Prostate gland (tissue), 2 donors: ENCODE data around the gene SRD5A2. TPM values are rescaled to one million over a fixed set of nuclear protein-coding genes. Genes with fewer than 3 reads are reported as not detected.

ENCODE experiments used
- DNase-seq: peaks from one replicate; pipeline ENCODE4 v3.0.0-alpha.2; 2019; ENCODE audit warnings: low spot score
- H3K27ac ChIP-seq, 2 donors: fragments of 200-600 bp; sonication (generic); 2 replicates each; pipeline ENCODE4 v1.5.1; 2017 to 2019
- H3K27me3 ChIP-seq: fragments of 200-600 bp; sonication (generic); replicated peaks from 2 replicates; pipeline ENCODE4 v1.5.1; 2019; ENCODE audit not compliant: insufficient read depth
- H3K36me3 ChIP-seq, 2 donors: fragments of 200-600 bp; sonication (generic); 1 replicate in 1 of 2; 2 replicates in 1 of 2; pipeline versions ENCODE4 v1.5.1 to v1.8.1; 2017 to 2019
- H3K4me1 ChIP-seq: fragments of 200-600 bp; sonication (generic); replicated peaks from 2 replicates; pipeline ENCODE4 v1.5.1; 2019
- H3K4me3 ChIP-seq, 2 donors: fragments of 200-600 bp; sonication (generic); 2 replicates each; pipeline ENCODE4 v1.5.1; 2017 to 2019
- H3K9me3 ChIP-seq: fragments of 200-600 bp; sonication (generic); 2 replicates; pipeline ENCODE4 v1.5.1; 2017
- POLR2A ChIP-seq: fragments of 450-650 bp; IDR thresholded peaks from one replicate; pipeline ENCODE4 v1.6.1; 2016; ENCODE audit warnings: antibody characterized with exemption, mild to moderate bottlenecking
- POLR2AphosphoS5 ChIP-seq: sonication (generic); formaldehyde crosslinking; IDR thresholded peaks from one replicate; pipeline ENCODE4 v1.6.1; 2017; ENCODE audit warnings: antibody characterized with exemption
- WGBS: methylation state at CpG from one replicate; pipeline ENCODE4 v1.1.5; 2018; 5-methylcytosine and 5-hydroxymethylcytosine counted together
- intact Hi-C: fragments of 100-400 bp; cut with DNase I; formaldehyde crosslinking; loops from one replicate; pipeline ENCODE4 v1.14.2; 2022
- total RNA-seq, 2 donors: library from RNA; depleted of rRNA; stranded (reverse); fragments of >200 nt; gene quantifications; one replicate each; pipeline ENCODE4 v1.1.0, GENCODE V29; 2016
- TF ChIP-seq, protein P1 (sequence below), 4 experiments: fragments of 200-600 bp in 2 of 4; fragments of 450-650 bp in 2 of 4; sonication (generic) in 2 of 4; IDR thresholded peaks; 1 replicate in 3 of 4; 2 replicates in 1 of 4; pipeline ENCODE4 v1.5.1; 2016 to 2019; ENCODE audit warnings: antibody characterized with exemption in 4 of 4, mild to moderate bottlenecking in 2 of 4, moderate library complexity in 2 of 4

SRD5A2 gene
- total RNA-seq, 2 donors from 2014 or later = 5.0 to 8.5 TPM

DNA sequence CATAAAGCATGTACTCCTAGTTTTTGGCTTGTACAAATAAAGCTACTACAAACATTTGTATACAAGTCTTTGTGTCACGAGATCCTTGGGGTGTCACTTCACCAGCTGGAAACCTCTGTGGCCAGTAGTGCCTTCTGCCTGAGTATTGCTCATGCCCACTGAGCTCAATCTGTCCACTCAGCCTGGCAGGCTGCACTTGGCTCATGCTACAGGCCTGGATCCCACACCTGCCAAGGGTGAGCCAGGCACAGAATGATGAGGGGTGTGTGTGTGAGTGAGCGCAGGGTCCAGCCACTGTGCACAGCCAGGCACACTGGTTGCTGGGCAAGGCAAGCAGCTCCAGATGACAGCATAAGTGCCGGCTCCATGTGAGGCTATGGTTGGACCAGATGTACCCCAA is 13.1 kb downstream of the SRD5A2 start:
- H3K27me3 ChIP-seq = no peaks in the 10 kb centered on the region
- H3K36me3 ChIP-seq = no peaks in the 10 kb centered on the region
- no peaks in the 10 kb centered on the region for H3K9me3 ChIP-seq
- 94% methylated on average over 3 of the region's 3 CpGs for WGBS
- H3K4me1 ChIP-seq = no peaks in the 10 kb centered on the region
- H3K27ac ChIP-seq = no peak overlapping the region
- no peak for DNase-seq
- intact Hi-C loops = no loop called here
- no peak for TF ChIP-seq POLR2AphosphoS5
- TF ChIP-seq, protein P1, sequence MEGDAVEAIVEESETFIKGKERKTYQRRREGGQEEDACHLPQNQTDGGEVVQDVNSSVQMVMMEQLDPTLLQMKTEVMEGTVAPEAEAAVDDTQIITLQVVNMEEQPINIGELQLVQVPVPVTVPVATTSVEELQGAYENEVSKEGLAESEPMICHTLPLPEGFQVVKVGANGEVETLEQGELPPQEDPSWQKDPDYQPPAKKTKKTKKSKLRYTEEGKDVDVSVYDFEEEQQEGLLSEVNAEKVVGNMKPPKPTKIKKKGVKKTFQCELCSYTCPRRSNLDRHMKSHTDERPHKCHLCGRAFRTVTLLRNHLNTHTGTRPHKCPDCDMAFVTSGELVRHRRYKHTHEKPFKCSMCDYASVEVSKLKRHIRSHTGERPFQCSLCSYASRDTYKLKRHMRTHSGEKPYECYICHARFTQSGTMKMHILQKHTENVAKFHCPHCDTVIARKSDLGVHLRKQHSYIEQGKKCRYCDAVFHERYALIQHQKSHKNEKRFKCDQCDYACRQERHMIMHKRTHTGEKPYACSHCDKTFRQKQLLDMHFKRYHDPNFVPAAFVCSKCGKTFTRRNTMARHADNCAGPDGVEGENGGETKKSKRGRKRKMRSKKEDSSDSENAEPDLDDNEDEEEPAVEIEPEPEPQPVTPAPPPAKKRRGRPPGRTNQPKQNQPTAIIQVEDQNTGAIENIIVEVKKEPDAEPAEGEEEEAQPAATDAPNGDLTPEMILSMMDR (IDR thresholded peaks at IDR 0.05) = no peak
- TF ChIP-seq POLR2A = no peak
- no peak overlapping the region for H3K4me3 ChIP-seq

- no peak for DNase-seq
- Histone ChIP-seq H3K27me3 (no peaks in the 10 kb centered on the region), H3K4me1 (no peaks in the 10 kb centered on the region), H3K36me3 (no peaks in the 10 kb centered on the region), H3K27ac (no peak overlapping the region), H3K9me3 (no peaks in the 10 kb centered on the region), H3K4me3 (no peak overlapping the region)
- WGBS = 85% methylated on average over 1 of the region's 1 CpG
- intact Hi-C loops = no loop called here
- TF ChIP-seq POLR2A (no peak), POLR2AphosphoS5 (no peak)
- TF ChIP-seq, protein P1 (IDR thresholded peaks at IDR 0.05) = no peak
Measured at GRCh38 chr2:31563273-31563839, 17.4 kb downstream of the SRD5A2 start.

DNA sequence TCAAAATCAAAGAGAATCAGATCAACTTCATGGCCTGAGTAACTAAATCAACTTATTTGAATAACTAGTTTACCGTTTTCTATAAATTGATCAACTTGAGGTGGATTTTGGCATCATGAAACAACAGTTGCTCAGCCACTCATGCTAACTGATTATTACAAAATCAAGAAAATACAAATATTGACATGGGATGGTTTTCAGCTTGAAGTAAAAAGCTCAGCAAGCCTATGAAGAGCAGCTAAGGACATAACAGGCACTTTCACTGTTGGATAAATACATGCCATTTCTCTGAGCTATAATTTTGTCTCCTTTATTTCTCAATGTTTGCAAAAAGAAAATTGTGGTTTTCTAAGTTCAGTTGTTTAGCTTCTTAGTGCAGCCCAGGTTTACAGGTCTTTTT is 18.9 kb downstream of the SRD5A2 start:
- intact Hi-C loops = no loop called here
- TF ChIP-seq, protein P1 (IDR thresholded peaks at IDR 0.05) = no peak
- TF ChIP-seq POLR2AphosphoS5 (no peak), POLR2A (no peak)
- Histone ChIP-seq H3K36me3 (no peaks in the 10 kb centered on the region), H3K27me3 (no peaks in the 10 kb centered on the region), H3K4me3 (no peak overlapping the region), H3K4me1 (no peaks in the 10 kb centered on the region), H3K9me3 (no peaks in the 10 kb centered on the region), H3K27ac (no peak overlapping the region)
- WGBS = 0% methylated on average over 1 of the region's 1 CpG
- no peak for DNase-seq

DNA sequence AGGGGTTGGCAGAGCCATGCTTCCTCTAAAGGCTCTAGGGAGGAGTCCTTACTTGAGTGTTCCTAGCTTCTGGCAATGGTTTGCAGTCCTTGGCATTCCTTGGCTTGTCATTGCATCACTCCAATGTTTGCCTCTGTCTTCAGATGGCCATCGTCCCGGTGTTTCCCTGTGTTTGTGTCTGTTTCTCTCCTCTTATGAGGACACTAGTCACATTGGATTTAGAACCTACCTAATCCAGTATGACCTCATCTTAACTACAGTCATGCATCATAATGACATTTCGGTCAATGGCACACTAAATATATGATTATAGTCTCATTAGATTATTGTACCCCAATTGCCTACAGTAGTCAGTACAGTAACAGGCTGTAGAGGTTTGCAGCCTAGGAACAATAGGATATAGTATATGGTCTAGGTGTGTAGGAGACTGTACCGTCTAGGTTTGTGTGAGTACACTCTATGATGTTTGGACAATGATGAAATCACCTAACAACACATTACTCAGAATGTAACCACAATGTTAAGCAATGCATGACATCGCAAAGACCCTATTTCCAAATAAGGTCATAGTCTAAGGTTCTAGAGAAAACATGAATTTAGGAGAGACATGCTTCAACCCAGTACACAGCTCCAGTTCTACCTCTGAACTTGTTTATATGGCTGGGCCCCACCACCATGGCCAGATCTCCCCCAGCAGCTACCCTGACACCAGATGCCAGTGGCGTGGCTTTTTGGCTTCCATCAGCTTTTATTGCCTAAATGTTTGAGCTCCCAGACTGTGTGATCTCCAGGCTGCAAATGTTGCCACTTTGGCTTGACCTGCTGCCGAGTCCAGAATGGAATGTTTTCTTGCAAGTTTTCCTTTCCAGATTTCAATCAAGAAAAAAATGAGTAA is 22.1 kb downstream of the SRD5A2 start:
- H3K36me3 ChIP-seq = no peaks in the 10 kb centered on the region
- H3K27ac ChIP-seq = no peak overlapping the region
- no peaks in the 10 kb centered on the region for H3K9me3 ChIP-seq
- peak; percentile 81 for TF ChIP-seq POLR2AphosphoS5
- TF ChIP-seq, protein P1 (IDR thresholded peaks at IDR 0.05) = no peak
- no peak for TF ChIP-seq POLR2A
- H3K27me3 ChIP-seq = no peaks in the 10 kb centered on the region
- intact Hi-C loops = no loop called here
- no peaks in the 10 kb centered on the region for H3K4me1 ChIP-seq
- 38% methylated on average over 7 of the region's 7 CpGs for WGBS
- no peak overlapping the region for H3K4me3 ChIP-seq
- peak; percentile 72 for DNase-seq

DNA sequence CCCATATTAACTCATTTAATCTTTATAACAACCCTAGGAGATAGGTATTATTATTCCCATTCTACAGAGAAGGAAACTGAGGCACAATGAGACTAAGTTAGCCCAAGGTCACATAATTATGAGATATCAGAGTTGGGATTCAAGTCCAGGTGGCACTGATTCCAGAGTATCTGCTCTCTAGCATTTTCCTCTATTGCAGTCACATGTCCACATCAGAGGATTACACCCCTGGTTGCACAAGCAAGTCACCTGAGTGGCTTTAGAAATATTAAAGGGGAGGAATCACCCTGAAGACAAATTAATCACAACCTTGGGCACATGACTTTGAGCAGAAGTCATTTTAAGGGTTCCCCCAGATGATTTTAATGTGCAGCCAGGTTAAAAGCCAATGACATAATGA is 23.8 kb downstream of the SRD5A2 start:
- DNase-seq = no peak
- no peak for TF ChIP-seq POLR2AphosphoS5
- TF ChIP-seq, protein P1 (IDR thresholded peaks at IDR 0.05) = no peak
- TF ChIP-seq POLR2A = no peak
- Histone ChIP-seq H3K36me3 (no peaks in the 10 kb centered on the region), H3K27ac (no peak overlapping the region), H3K4me1 (no peaks in the 10 kb centered on the region), H3K9me3 (no peaks in the 10 kb centered on the region), H3K4me3 (no peak overlapping the region), H3K27me3 (no peaks in the 10 kb centered on the region)
- intact Hi-C loops = no loop called here
